ENCODE measurements around the gene CPN1. TPM values are rescaled to one million over a fixed set of nuclear protein-coding genes. Genes with fewer than 3 reads are reported as not detected.

The CPN1 gene
- total RNA-seq, 1 experiment from 2014 or later = 0.12 TPM

- CTCF ChIA-PET = interaction anchor here (1.3 to 2.2 kb wide), 2 partner anchors 14 to 179 kb away, joined by 3 to 4 read pairs; no protein-coding TSS in a partner anchor
- no peak overlapping the region for H3K27ac ChIP-seq (ENCODE audit: low read depth, low read length)
These were observed 43.1 kb downstream of the CPN1 start for GRCh38 chr10:100038561-100039071.

More at GRCh38 chr10:100038561-100039071, 43.1 kb downstream of the CPN1 start:
- intact Hi-C loops (cut with micrococcal nuclease) = loop anchor here (2.0 kb wide), 1 partner anchor 20 kb away; no protein-coding TSS in a partner anchor
- Histone ChIP-seq H3K4me3 (replicated peaks in 1 of 2; ENCODE audit: low read depth in 1 of 2, low read length in 2 of 2) (no peak overlapping the region), H3K27me3 (ENCODE audit: insufficient read depth, low read length) (no peaks in the 10 kb centered on the region), H3K4me2 (ENCODE audit: low read length) (peak overlapping the region; percentile 47), H3K36me3 (ENCODE audit: control insufficient read depth in 1 of 2, insufficient read depth in 2 of 2, low read length in 2 of 2) (no peaks in the 10 kb centered on the region), H3K9ac (ENCODE audit: low read length) (peak overlapping the region; percentile 12; the same call in 1 of the 2 replicates), H3K9me3 (ENCODE audit: control insufficient read depth in 1 of 2, insufficient read depth in 1 of 2, low read depth in 1 of 2, low read length in 2 of 2) (no peaks in the 10 kb centered on the region), H3K79me2 (ENCODE audit: insufficient read depth, low read length) (no peaks in the 10 kb centered on the region), H3K4me1 (ENCODE audit: control insufficient read depth in 1 of 2, insufficient read depth in 2 of 2, low read length in 2 of 2) (peaks cover 28 to 39% of the 10 kb centered on the region in 2 experiments), H4K20me1 (ENCODE audit: insufficient read depth) (no peaks in the 10 kb centered on the region), H2AFZ (ENCODE audit: low read depth, low read length, poor library complexity, severe bottlenecking) (peak overlapping the region; percentile 77), H3K9me2 (ENCODE audit: insufficient read depth) (no peaks in the 10 kb centered on the region)
- DNase-seq (ENCODE audit: low read depth, low spot score) (no peak), ATAC-seq (peak; percentile 47)
- TF ChIP-seq MAX (IDR thresholded peaks at IDR 0.05) (no peak), TCF7L2 (IDR thresholded peaks at IDR 0.05; ENCODE audit: borderline replicate concordance, extremely low read depth, insufficient read depth, insufficient read length) (no peak), REST (IDR thresholded peaks at IDR 0.05; ENCODE audit: low read depth) (no peak)
- TF ChIP-seq, protein P1, sequence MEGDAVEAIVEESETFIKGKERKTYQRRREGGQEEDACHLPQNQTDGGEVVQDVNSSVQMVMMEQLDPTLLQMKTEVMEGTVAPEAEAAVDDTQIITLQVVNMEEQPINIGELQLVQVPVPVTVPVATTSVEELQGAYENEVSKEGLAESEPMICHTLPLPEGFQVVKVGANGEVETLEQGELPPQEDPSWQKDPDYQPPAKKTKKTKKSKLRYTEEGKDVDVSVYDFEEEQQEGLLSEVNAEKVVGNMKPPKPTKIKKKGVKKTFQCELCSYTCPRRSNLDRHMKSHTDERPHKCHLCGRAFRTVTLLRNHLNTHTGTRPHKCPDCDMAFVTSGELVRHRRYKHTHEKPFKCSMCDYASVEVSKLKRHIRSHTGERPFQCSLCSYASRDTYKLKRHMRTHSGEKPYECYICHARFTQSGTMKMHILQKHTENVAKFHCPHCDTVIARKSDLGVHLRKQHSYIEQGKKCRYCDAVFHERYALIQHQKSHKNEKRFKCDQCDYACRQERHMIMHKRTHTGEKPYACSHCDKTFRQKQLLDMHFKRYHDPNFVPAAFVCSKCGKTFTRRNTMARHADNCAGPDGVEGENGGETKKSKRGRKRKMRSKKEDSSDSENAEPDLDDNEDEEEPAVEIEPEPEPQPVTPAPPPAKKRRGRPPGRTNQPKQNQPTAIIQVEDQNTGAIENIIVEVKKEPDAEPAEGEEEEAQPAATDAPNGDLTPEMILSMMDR (IDR thresholded peaks at IDR 0.05 in 2 of 3, conservative IDR thresholded peaks at IDR 0.05 in 1 of 3; ENCODE audit: borderline replicate concordance in 1 of 3, insufficient read depth in 1 of 3, low read depth in 2 of 3, low read length in 2 of 3) = no peak
- ChIA-PET RAD21 (ENCODE audit: low non-redundant PET in 1 of 2, low total read pairs in 2 of 2, uncharacterized antibody in 2 of 2, unreplicated experiment in 2 of 2) (no interaction called here), POLR2A (no interaction called here)
- no TSS peak for BruUV-seq (replicated peaks)
